SH-SY5Y (cell line): ENCODE data around the gene SLC12A4.

ENCODE experiments used
- GATA2 ChIP-seq: IDR thresholded peaks from 2 replicates; pipeline ENCODE4 v1.6.1; 2011; ENCODE audit warnings: mild to moderate bottlenecking, low read depth, low read length
- GATA3 ChIP-seq: IDR thresholded peaks from 2 replicates; pipeline ENCODE4 v1.6.1; 2011; ENCODE audit warnings: low read depth, mild to moderate bottlenecking, low read length, moderate library complexity

DNA sequence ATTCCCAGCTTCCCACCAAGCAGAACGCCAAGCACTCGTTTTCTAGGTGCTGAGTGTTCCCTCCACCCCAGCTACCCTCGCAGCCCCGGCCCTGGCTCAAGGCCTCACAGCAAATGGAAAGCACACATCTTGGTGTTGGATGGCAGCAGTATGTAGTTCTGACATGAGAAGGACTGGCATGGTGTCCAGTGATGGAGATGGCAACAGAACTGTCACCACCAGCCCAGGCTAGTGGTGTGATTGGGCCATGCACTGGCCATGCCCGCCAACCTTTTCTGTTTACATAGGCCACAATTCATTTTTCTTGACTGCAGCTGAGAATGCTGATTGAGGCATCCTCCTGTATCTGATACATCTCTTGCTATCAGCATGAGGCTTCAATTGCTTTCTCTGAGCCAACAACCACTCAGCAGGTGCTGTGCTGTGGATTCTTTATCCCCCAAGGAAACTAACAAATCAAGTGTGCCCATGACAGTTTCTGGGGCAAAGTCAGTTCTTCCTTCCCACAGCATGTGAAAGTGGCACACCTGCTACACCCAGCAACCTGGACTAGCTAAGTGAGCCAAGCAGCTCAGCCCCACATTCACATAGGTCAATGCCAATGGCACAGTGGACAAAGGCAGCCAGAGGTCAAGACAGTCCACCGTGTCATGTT lies 3.8 kb downstream of the SLC12A4 start:
- TF ChIP-seq GATA3 (no peak), GATA2 (no peak)
